Astrocyte (in vitro differentiated cells and primary cell): ENCODE results near the gene STK4. TPM values are rescaled to one million over a fixed set of nuclear protein-coding genes. Genes with fewer than 3 reads are reported as not detected.

Source experiments
- DNase-seq: peaks from one replicate; pipeline ENCODE4 v3.0.0-alpha.2; 2010; ENCODE audit warnings: low read depth
- FAIRE-seq: peaks from 2 replicates; lab custom pipeline; 2011; peaks lifted over from hg19 to GRCh38; lab: Jason Lieb, UNC
- H2AFZ ChIP-seq: 2 replicates; pipeline ENCODE4 v1.6.0; 2012; ENCODE audit warnings: low read depth, low read length, inconsistent platforms
- H3K27ac ChIP-seq: 2 replicates; pipeline ENCODE4 v1.5.1; 2011; ENCODE audit warnings: low read depth, low read length, inconsistent platforms
- H3K27me3 ChIP-seq: 2 replicates; pipeline ENCODE4 v1.6.0; 2011; ENCODE audit warnings: low read length, inconsistent platforms; ENCODE audit not compliant: insufficient read depth
- H3K36me3 ChIP-seq: 2 replicates; pipeline ENCODE4 v1.5.1; 2011; ENCODE audit warnings: low read length, inconsistent platforms; ENCODE audit not compliant: insufficient read depth
- H3K4me1 ChIP-seq: 2 replicates; pipeline ENCODE4 v1.5.1; 2011; ENCODE audit warnings: low read length, inconsistent platforms; ENCODE audit not compliant: insufficient read depth
- H3K4me2 ChIP-seq: 2 replicates; pipeline ENCODE4 v1.6.0; 2012; ENCODE audit warnings: low read length, inconsistent platforms
- H3K4me3 ChIP-seq: 2 replicates; pipeline ENCODE4 v1.5.1; 2011; ENCODE audit warnings: low read depth, mild to moderate bottlenecking, low read length, inconsistent platforms; ENCODE audit not compliant: insufficient read depth
- H3K79me2 ChIP-seq: 2 replicates; pipeline ENCODE4 v1.6.0; 2012; ENCODE audit warnings: mild to moderate bottlenecking, low read length, inconsistent platforms; ENCODE audit not compliant: insufficient read depth
- H3K9ac ChIP-seq: 2 replicates; pipeline ENCODE4 v1.6.0; 2012; ENCODE audit warnings: mild to moderate bottlenecking, low read length, inconsistent platforms
- H3K9me3 ChIP-seq: 2 replicates; pipeline ENCODE4 v1.5.1; 2012; ENCODE audit warnings: low read depth, mild to moderate bottlenecking, low read length, inconsistent platforms; ENCODE audit not compliant: insufficient read depth
- H4K20me1 ChIP-seq: 2 replicates; pipeline ENCODE4 v1.6.0; 2012; ENCODE audit warnings: low read length, inconsistent platforms; ENCODE audit not compliant: insufficient read depth
- H3K27ac Mint-ChIP-seq: one replicate; pipeline ENCODE4 v1.8.0; 2021; ENCODE audit warnings: mild to moderate bottlenecking, mixed read lengths; ENCODE audit not compliant: unreplicated experiment
- H3K27me3 Mint-ChIP-seq: one replicate; pipeline ENCODE4 v1.8.0; 2021; ENCODE audit warnings: low read depth, mixed read lengths; ENCODE audit not compliant: unreplicated experiment
- H3K36me3 Mint-ChIP-seq: one replicate; pipeline ENCODE4 v1.8.0; 2021; ENCODE audit warnings: low read depth, mixed read lengths; ENCODE audit not compliant: unreplicated experiment
- H3K4me1 Mint-ChIP-seq: one replicate; pipeline ENCODE4 v1.8.0; 2021; ENCODE audit warnings: low read depth, mixed read lengths; ENCODE audit not compliant: unreplicated experiment
- H3K4me3 Mint-ChIP-seq: one replicate; pipeline ENCODE4 v1.8.0; 2021; ENCODE audit warnings: mild to moderate bottlenecking, moderate library complexity, mixed read lengths; ENCODE audit not compliant: unreplicated experiment
- H3K9me3 Mint-ChIP-seq: one replicate; pipeline ENCODE4 v1.8.0; 2021; ENCODE audit warnings: mild to moderate bottlenecking, mixed read lengths; ENCODE audit not compliant: unreplicated experiment
- CTCF ChIP-seq: IDR thresholded peaks from 2 replicates; pipeline ENCODE4 v1.5.1; 2011; ENCODE audit warnings: low read depth, mild to moderate bottlenecking, inconsistent platforms, low read length, moderate library complexity; ENCODE audit not compliant: insufficient read depth
- EZH2 ChIP-seq: IDR thresholded peaks from 2 replicates; pipeline ENCODE4 v1.6.1; 2012; ENCODE audit warnings: mild to moderate bottlenecking, low read length, inconsistent platforms; ENCODE audit not compliant: insufficient read depth
- total RNA-seq: library from RNA; stranded (reverse); gene quantifications from 2 replicates; pipeline ENCODE4 v1.2.1, GENCODE V29; 2021

STK4 gene
- total RNA-seq, 1 donor from 2014 or later, result 41.4 TPM

- no peak for FAIRE-seq
- H3K27ac ChIP-seq, result no peak overlapping the region
- H3K4me1 Mint-ChIP-seq, result peaks cover 47% of the 10 kb centered on the region
Observed at GRCh38 chr20:45039475-45039820, 73.1 kb downstream of the STK4 start.

GRCh38 chr20:45041464-45042337 is 75.4 kb downstream of the STK4 start:
- DNase-seq (peak; percentile 52), FAIRE-seq (no peak)
- H3K9ac ChIP-seq, result peak overlapping the region; percentile 42
- H3K36me3 Mint-ChIP-seq, result no peaks in the 10 kb centered on the region
- no peaks in the 10 kb centered on the region for H3K36me3 ChIP-seq
- no peaks in the 10 kb centered on the region for H4K20me1 ChIP-seq
- H3K27me3 ChIP-seq, result no peaks in the 10 kb centered on the region
- H2AFZ ChIP-seq, result no peak overlapping the region
- no peak overlapping the region for H3K4me3 ChIP-seq
- H3K79me2 ChIP-seq, result no peaks in the 10 kb centered on the region
- peak overlapping the region; percentile 57 for H3K4me2 ChIP-seq
- peak overlapping the region; percentile 24 for H3K27ac ChIP-seq
- H3K27me3 Mint-ChIP-seq, result no peaks in the 10 kb centered on the region
- no peaks in the 10 kb centered on the region for H3K9me3 ChIP-seq
- H3K27ac Mint-ChIP-seq, result peak overlapping the region; percentile 88
- peaks cover 4% of the 10 kb centered on the region for H3K9me3 Mint-ChIP-seq
- peaks cover 37% of the 10 kb centered on the region for H3K4me1 Mint-ChIP-seq
- H3K4me3 Mint-ChIP-seq, result no peak overlapping the region
- H3K4me1 ChIP-seq, result peaks cover 13% of the 10 kb centered on the region
- TF ChIP-seq CTCF, result no peak
- no peak for TF ChIP-seq EZH2

More at GRCh38 chr20:45039475-45039820, 73.1 kb downstream of the STK4 start:
- H3K4me3 ChIP-seq, result no peak overlapping the region
- no peak overlapping the region for H3K9ac ChIP-seq
- H3K9me3 Mint-ChIP-seq, result peaks cover 4% of the 10 kb centered on the region
- DNase-seq, result no peak
- no peak for TF ChIP-seq EZH2
- H3K27me3 Mint-ChIP-seq, result no peaks in the 10 kb centered on the region
- no peaks in the 10 kb centered on the region for H3K27me3 ChIP-seq
- no peaks in the 10 kb centered on the region for H3K36me3 ChIP-seq
- no peaks in the 10 kb centered on the region for H3K36me3 Mint-ChIP-seq
- no peak overlapping the region for H2AFZ ChIP-seq
- peak overlapping the region; percentile 73 for H3K27ac Mint-ChIP-seq
- H3K4me1 ChIP-seq, result peaks cover 20% of the 10 kb centered on the region
- H3K4me3 Mint-ChIP-seq, result no peak overlapping the region
- H3K79me2 ChIP-seq, result no peaks in the 10 kb centered on the region
- no peaks in the 10 kb centered on the region for H4K20me1 ChIP-seq
- H3K9me3 ChIP-seq, result no peaks in the 10 kb centered on the region
- no peak overlapping the region for H3K4me2 ChIP-seq

GRCh38 chr20:45042978-45043377 is 76.7 kb downstream of the STK4 start:
- no peak overlapping the region for H3K4me3 Mint-ChIP-seq
- H3K36me3 Mint-ChIP-seq, result no peaks in the 10 kb centered on the region

More at GRCh38 chr20:45042978-45043377, 76.7 kb downstream of the STK4 start:
- Histone ChIP-seq H3K9ac (no peak overlapping the region), H2AFZ (no peak overlapping the region), H3K4me3 (no peak overlapping the region), H3K27ac (no peak overlapping the region), H4K20me1 (no peaks in the 10 kb centered on the region), H3K79me2 (no peaks in the 10 kb centered on the region), H3K9me3 (no peaks in the 10 kb centered on the region), H3K4me1 (peaks cover 8% of the 10 kb centered on the region), H3K27me3 (no peaks in the 10 kb centered on the region), H3K36me3 (no peaks in the 10 kb centered on the region), H3K4me2 (no peak overlapping the region)
- Mint-ChIP-seq H3K4me1 (peaks cover 26% of the 10 kb centered on the region), H3K27ac (no peak overlapping the region), H3K9me3 (peaks cover 4% of the 10 kb centered on the region), H3K27me3 (no peaks in the 10 kb centered on the region)
- TF ChIP-seq CTCF (no peak), EZH2 (no peak)
- no peak for FAIRE-seq
- no peak for DNase-seq
